WTC11 (cell line): Measurements from ENCODE around the gene EFCAB8. TPM values are rescaled to one million over a fixed set of nuclear protein-coding genes. Genes with fewer than 3 reads are reported as not detected.

Experiments
- ATF1 ChIP-seq: sonication (generic); formaldehyde crosslinking; IDR thresholded peaks from 2 replicates; pipeline ENCODE4 v1.8.1; 2023; ENCODE audit warnings: mild to moderate bottlenecking, moderate library complexity, missing genetic modification reagents
- CBFB ChIP-seq: sonication (generic); formaldehyde crosslinking; IDR thresholded peaks from 2 replicates; pipeline ENCODE4 v1.8.1; 2022; ENCODE audit warnings: mild to moderate bottlenecking, low read depth, missing genetic modification reagents
- ELF4 ChIP-seq: sonication (generic); formaldehyde crosslinking; IDR thresholded peaks from 2 replicates; pipeline ENCODE4 v1.8.1; 2022; ENCODE audit warnings: low read depth, mild to moderate bottlenecking, moderate library complexity, missing genetic modification reagents
- EMX1 ChIP-seq: fragments of 250-450 bp; sonication (Bioruptor Pico); IDR thresholded peaks from 2 replicates; pipeline ENCODE4 v1.8.0; 2021; ENCODE audit warnings: mild to moderate bottlenecking
- ESRRA ChIP-seq: sonication (generic); formaldehyde crosslinking; IDR thresholded peaks from 2 replicates; pipeline ENCODE4 v1.8.1; 2022; ENCODE audit warnings: mild to moderate bottlenecking, missing genetic modification reagents, borderline replicate concordance
- FOXJ3 ChIP-seq: sonication (generic); formaldehyde crosslinking; IDR thresholded peaks from 2 replicates; pipeline ENCODE4 v1.9.0; 2021; ENCODE audit warnings: missing genetic modification reagents, mild to moderate bottlenecking, borderline replicate concordance
- FOXP1 ChIP-seq: sonication (generic); formaldehyde crosslinking; IDR thresholded peaks from 2 replicates; pipeline ENCODE4 v1.8.0; 2022; ENCODE audit warnings: missing genetic modification reagents, mild to moderate bottlenecking, moderate library complexity, borderline replicate concordance
- GRHL2 ChIP-seq: fragments of 250-450 bp; sonication (Bioruptor Pico); IDR thresholded peaks from 2 replicates; pipeline ENCODE4 v1.8.0; 2022; ENCODE audit warnings: mild to moderate bottlenecking, moderate library complexity; ENCODE audit not compliant: insufficient replicate concordance, severe bottlenecking
- GTF2I ChIP-seq: fragments of 250-450 bp; sonication (Bioruptor Pico); conservative IDR thresholded peaks from 2 replicates; pipeline ENCODE4 v1.4.0; 2021; ENCODE audit warnings: mild to moderate bottlenecking
- IRF2 ChIP-seq: sonication (generic); formaldehyde crosslinking; IDR thresholded peaks from 2 replicates; pipeline ENCODE4 v1.8.0; 2022; ENCODE audit warnings: low read depth, missing genetic modification reagents, borderline replicate concordance
- JAZF1 ChIP-seq: fragments of 250-450 bp; sonication (Bioruptor Pico); IDR thresholded peaks from 2 replicates; pipeline ENCODE4 v1.9.0; 2021; ENCODE audit warnings: moderate library complexity, mild to moderate bottlenecking, inconsistent platforms
- JUN ChIP-seq: sonication (generic); formaldehyde crosslinking; IDR thresholded peaks from 2 replicates; pipeline ENCODE4 v1.8.0; 2023; ENCODE audit warnings: mild to moderate bottlenecking, missing genetic modification reagents
- NR2C2 ChIP-seq: sonication (generic); formaldehyde crosslinking; IDR thresholded peaks from 2 replicates; pipeline ENCODE4 v1.8.0; 2022; ENCODE audit warnings: mild to moderate bottlenecking, missing genetic modification reagents
- OVOL2 ChIP-seq: fragments of 250-450 bp; sonication (Bioruptor Pico); IDR thresholded peaks from 2 replicates; pipeline ENCODE4 v1.9.0; 2021; ENCODE audit warnings: mild to moderate bottlenecking, borderline replicate concordance
- PRRX2 ChIP-seq: fragments of 250-450 bp; sonication (Bioruptor Pico); IDR thresholded peaks from 2 replicates; pipeline ENCODE4 v1.8.0; 2021; ENCODE audit warnings: mild to moderate bottlenecking
- RORB ChIP-seq: fragments of 250-450 bp; sonication (Bioruptor Pico); IDR thresholded peaks from 2 replicates; pipeline ENCODE4 v1.9.0; 2021; ENCODE audit warnings: mild to moderate bottlenecking
- SMAD4 ChIP-seq: sonication (generic); formaldehyde crosslinking; IDR thresholded peaks from 2 replicates; pipeline ENCODE4 v1.8.0; 2022; ENCODE audit warnings: mild to moderate bottlenecking, missing genetic modification reagents
- SOX15 ChIP-seq: fragments of 250-450 bp; sonication (Bioruptor Pico); IDR thresholded peaks from 2 replicates; pipeline ENCODE4 v1.9.0; 2021; ENCODE audit warnings: mild to moderate bottlenecking
- SP1 ChIP-seq: sonication (generic); formaldehyde crosslinking; conservative IDR thresholded peaks from 2 replicates; pipeline ENCODE4 v1.8.1; 2022; ENCODE audit warnings: missing genetic modification reagents
- ZBTB21 ChIP-seq: sonication (generic); formaldehyde crosslinking; IDR thresholded peaks from 2 replicates; pipeline ENCODE4 v1.8.1; 2023; ENCODE audit warnings: mild to moderate bottlenecking, missing genetic modification reagents, borderline replicate concordance
- ZNF232 ChIP-seq: sonication (generic); formaldehyde crosslinking; IDR thresholded peaks from 2 replicates; pipeline ENCODE4 v1.8.0; 2022; ENCODE audit warnings: mild to moderate bottlenecking, missing genetic modification reagents
- ZNF263 ChIP-seq: sonication (generic); formaldehyde crosslinking; IDR thresholded peaks from 2 replicates; pipeline ENCODE4 v1.8.1; 2022; ENCODE audit warnings: low read depth, mild to moderate bottlenecking, moderate library complexity, missing genetic modification reagents
- ZNF317 ChIP-seq: sonication (generic); formaldehyde crosslinking; IDR thresholded peaks from 2 replicates; pipeline ENCODE4 v1.8.1; 2023; ENCODE audit warnings: low read depth, mild to moderate bottlenecking, moderate library complexity, missing genetic modification reagents, borderline replicate concordance
- ZNF416 ChIP-seq: fragments of 250-450 bp; sonication (Bioruptor Pico); IDR thresholded peaks from 2 replicates; pipeline ENCODE4 v1.9.0; 2021; ENCODE audit warnings: mild to moderate bottlenecking, inconsistent platforms
- ZNF671 ChIP-seq: fragments of 250-450 bp; sonication (Bioruptor Pico); IDR thresholded peaks from 2 replicates; pipeline ENCODE4 v1.8.0; 2021; ENCODE audit warnings: mild to moderate bottlenecking
- total RNA-seq: library from RNA; stranded (reverse); gene quantifications from 3 replicates; pipeline ENCODE4 v1.2.3, GENCODE V29; 2021
- TF ChIP-seq, protein P1 (sequence below): sonication (generic); formaldehyde crosslinking; IDR thresholded peaks from 2 replicates; pipeline ENCODE4 v1.8.1; 2022; ENCODE audit warnings: mild to moderate bottlenecking, missing genetic modification reagents, moderate library complexity, borderline replicate concordance
- TF ChIP-seq, protein P2 (sequence below): sonication (generic); formaldehyde crosslinking; IDR thresholded peaks from 2 replicates; pipeline ENCODE4 v1.8.1; 2023; ENCODE audit warnings: mild to moderate bottlenecking, missing genetic modification reagents, moderate library complexity
- TF ChIP-seq, protein P3 (sequence below): sonication (generic); formaldehyde crosslinking; IDR thresholded peaks from 2 replicates; pipeline ENCODE4 v1.8.0; 2022; ENCODE audit warnings: mild to moderate bottlenecking, missing genetic modification reagents
- TF ChIP-seq, protein P4 (sequence below): fragments of 200-600 bp; IDR thresholded peaks from 2 replicates; pipeline ENCODE4 v1.8.0; 2022; ENCODE audit warnings: antibody characterized with exemption
- TF ChIP-seq, protein P5 (sequence below): sonication (generic); formaldehyde crosslinking; IDR thresholded peaks from 2 replicates; pipeline ENCODE4 v1.8.1; 2022; ENCODE audit warnings: low read depth, missing genetic modification reagents, borderline replicate concordance
- TF ChIP-seq, protein P6 (sequence below): sonication (generic); formaldehyde crosslinking; IDR thresholded peaks from 2 replicates; pipeline ENCODE4 v1.8.1; 2022; ENCODE audit warnings: missing genetic modification reagents, borderline replicate concordance
- TF ChIP-seq, protein P7 (sequence below): sonication (generic); formaldehyde crosslinking; IDR thresholded peaks from 2 replicates; pipeline ENCODE4 v1.8.0; 2022; ENCODE audit warnings: mild to moderate bottlenecking, missing genetic modification reagents
- TF ChIP-seq, protein P8 (sequence below): sonication (generic); formaldehyde crosslinking; IDR thresholded peaks from 2 replicates; pipeline ENCODE4 v1.8.1; 2022; ENCODE audit warnings: mild to moderate bottlenecking, moderate library complexity, missing genetic modification reagents

The EFCAB8 gene
- total RNA-seq, 1 experiment from 2014 or later: 0.17 TPM

DNA sequence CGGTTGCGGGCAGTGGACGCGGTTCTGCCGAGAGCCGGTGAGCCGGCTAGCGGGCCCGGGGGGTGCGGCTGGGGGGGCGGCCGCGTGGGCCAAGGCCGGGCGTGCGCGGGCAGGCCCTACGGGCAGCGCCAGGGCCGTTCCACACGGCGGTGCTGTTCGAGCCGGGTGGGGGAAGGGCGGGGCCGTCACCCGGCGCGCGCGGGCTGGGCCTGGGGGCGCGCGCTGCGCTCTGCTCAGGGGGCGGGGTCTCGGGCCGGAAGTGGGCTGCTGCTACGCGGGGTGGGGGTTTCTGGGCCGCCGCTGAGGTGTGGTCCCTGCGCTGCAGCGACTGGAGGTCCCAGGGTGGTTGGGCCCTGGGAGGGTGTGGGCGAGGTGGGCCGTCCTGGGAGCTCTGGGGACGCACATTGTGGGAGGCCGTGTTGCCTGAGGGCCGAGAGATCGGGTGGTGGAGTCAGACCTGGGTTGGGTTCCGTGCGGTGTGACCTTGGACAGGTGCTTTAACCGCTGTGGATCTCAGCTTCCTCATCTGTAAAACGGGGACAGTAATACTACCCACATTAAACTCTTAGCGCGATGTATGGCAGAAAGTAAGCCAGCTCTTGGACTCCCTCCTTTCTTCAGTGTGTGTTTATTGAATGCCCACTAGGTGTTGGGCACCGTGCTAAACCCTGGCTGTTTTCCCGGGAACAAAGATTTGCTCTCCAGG, 38.6 kb upstream of the EFCAB8 start (continued):
- peak; percentile 50; the same call in 1 of the 2 replicates for TF ChIP-seq SP1 (CRISPR knock-in tag)
- TF ChIP-seq, protein P1, sequence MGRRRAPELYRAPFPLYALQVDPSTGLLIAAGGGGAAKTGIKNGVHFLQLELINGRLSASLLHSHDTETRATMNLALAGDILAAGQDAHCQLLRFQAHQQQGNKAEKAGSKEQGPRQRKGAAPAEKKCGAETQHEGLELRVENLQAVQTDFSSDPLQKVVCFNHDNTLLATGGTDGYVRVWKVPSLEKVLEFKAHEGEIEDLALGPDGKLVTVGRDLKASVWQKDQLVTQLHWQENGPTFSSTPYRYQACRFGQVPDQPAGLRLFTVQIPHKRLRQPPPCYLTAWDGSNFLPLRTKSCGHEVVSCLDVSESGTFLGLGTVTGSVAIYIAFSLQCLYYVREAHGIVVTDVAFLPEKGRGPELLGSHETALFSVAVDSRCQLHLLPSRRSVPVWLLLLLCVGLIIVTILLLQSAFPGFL (CRISPR knock-in tag): no peak
- no peak for TF ChIP-seq ESRRA (CRISPR knock-in tag)
- no peak for TF ChIP-seq ZNF416
- no peak for TF ChIP-seq FOXP1 (CRISPR knock-in tag)
- TF ChIP-seq PRRX2: no peak
- TF ChIP-seq ZNF671 (CRISPR knock-in tag): no peak
- TF ChIP-seq NR2C2: no peak
- peak; percentile 75; the same call in 1 of the 2 replicates for TF ChIP-seq EMX1 (CRISPR knock-in tag)
- no peak for TF ChIP-seq GRHL2 (CRISPR knock-in tag)
- TF ChIP-seq, protein P2, sequence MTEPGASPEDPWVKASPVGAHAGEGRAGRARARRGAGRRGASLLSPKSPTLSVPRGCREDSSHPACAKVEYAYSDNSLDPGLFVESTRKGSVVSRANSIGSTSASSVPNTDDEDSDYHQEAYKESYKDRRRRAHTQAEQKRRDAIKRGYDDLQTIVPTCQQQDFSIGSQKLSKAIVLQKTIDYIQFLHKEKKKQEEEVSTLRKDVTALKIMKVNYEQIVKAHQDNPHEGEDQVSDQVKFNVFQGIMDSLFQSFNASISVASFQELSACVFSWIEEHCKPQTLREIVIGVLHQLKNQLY: no peak
- TF ChIP-seq, protein P3, sequence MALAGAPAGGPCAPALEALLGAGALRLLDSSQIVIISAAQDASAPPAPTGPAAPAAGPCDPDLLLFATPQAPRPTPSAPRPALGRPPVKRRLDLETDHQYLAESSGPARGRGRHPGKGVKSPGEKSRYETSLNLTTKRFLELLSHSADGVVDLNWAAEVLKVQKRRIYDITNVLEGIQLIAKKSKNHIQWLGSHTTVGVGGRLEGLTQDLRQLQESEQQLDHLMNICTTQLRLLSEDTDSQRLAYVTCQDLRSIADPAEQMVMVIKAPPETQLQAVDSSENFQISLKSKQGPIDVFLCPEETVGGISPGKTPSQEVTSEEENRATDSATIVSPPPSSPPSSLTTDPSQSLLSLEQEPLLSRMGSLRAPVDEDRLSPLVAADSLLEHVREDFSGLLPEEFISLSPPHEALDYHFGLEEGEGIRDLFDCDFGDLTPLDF (CRISPR knock-in tag): no peak
- no peak for TF ChIP-seq CBFB (CRISPR knock-in tag)
- no peak for TF ChIP-seq SOX15 (CRISPR knock-in tag)
- no peak for TF ChIP-seq RORB (CRISPR knock-in tag)
- no peak for TF ChIP-seq OVOL2 (CRISPR knock-in tag)
- TF ChIP-seq, protein P4, sequence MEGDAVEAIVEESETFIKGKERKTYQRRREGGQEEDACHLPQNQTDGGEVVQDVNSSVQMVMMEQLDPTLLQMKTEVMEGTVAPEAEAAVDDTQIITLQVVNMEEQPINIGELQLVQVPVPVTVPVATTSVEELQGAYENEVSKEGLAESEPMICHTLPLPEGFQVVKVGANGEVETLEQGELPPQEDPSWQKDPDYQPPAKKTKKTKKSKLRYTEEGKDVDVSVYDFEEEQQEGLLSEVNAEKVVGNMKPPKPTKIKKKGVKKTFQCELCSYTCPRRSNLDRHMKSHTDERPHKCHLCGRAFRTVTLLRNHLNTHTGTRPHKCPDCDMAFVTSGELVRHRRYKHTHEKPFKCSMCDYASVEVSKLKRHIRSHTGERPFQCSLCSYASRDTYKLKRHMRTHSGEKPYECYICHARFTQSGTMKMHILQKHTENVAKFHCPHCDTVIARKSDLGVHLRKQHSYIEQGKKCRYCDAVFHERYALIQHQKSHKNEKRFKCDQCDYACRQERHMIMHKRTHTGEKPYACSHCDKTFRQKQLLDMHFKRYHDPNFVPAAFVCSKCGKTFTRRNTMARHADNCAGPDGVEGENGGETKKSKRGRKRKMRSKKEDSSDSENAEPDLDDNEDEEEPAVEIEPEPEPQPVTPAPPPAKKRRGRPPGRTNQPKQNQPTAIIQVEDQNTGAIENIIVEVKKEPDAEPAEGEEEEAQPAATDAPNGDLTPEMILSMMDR: no peak
- TF ChIP-seq, protein P5, sequence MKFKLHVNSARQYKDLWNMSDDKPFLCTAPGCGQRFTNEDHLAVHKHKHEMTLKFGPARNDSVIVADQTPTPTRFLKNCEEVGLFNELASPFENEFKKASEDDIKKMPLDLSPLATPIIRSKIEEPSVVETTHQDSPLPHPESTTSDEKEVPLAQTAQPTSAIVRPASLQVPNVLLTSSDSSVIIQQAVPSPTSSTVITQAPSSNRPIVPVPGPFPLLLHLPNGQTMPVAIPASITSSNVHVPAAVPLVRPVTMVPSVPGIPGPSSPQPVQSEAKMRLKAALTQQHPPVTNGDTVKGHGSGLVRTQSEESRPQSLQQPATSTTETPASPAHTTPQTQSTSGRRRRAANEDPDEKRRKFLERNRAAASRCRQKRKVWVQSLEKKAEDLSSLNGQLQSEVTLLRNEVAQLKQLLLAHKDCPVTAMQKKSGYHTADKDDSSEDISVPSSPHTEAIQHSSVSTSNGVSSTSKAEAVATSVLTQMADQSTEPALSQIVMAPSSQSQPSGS (CRISPR knock-in tag): no peak
- TF ChIP-seq SMAD4 (CRISPR knock-in tag): no peak
- no peak for TF ChIP-seq JUN (CRISPR knock-in tag)
- no peak for TF ChIP-seq ELF4
- TF ChIP-seq, protein P6, sequence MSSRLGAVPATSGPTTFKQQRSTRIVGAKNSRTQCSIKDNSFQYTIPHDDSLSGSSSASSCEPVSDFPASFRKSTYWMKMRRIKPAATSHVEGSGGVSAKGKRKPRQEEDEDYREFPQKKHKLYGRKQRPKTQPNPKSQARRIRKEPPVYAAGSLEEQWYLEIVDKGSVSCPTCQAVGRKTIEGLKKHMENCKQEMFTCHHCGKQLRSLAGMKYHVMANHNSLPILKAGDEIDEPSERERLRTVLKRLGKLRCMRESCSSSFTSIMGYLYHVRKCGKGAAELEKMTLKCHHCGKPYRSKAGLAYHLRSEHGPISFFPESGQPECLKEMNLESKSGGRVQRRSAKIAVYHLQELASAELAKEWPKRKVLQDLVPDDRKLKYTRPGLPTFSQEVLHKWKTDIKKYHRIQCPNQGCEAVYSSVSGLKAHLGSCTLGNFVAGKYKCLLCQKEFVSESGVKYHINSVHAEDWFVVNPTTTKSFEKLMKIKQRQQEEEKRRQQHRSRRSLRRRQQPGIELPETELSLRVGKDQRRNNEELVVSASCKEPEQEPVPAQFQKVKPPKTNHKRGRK: no peak
- TF ChIP-seq ZNF263 (CRISPR knock-in tag): no peak
- TF ChIP-seq ZNF317 (CRISPR knock-in tag): no peak
- no peak for TF ChIP-seq IRF2 (CRISPR knock-in tag)
- no peak for TF ChIP-seq ZNF232 (CRISPR knock-in tag)
- TF ChIP-seq ATF1 (CRISPR knock-in tag): no peak
- TF ChIP-seq FOXJ3 (CRISPR knock-in tag): no peak
- TF ChIP-seq JAZF1 (CRISPR knock-in tag): no peak
- TF ChIP-seq, protein P7, sequence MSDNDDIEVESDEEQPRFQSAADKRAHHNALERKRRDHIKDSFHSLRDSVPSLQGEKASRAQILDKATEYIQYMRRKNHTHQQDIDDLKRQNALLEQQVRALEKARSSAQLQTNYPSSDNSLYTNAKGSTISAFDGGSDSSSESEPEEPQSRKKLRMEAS (CRISPR knock-in tag): no peak
- TF ChIP-seq ZBTB21 (CRISPR knock-in tag): no peak
- TF ChIP-seq, protein P8, sequence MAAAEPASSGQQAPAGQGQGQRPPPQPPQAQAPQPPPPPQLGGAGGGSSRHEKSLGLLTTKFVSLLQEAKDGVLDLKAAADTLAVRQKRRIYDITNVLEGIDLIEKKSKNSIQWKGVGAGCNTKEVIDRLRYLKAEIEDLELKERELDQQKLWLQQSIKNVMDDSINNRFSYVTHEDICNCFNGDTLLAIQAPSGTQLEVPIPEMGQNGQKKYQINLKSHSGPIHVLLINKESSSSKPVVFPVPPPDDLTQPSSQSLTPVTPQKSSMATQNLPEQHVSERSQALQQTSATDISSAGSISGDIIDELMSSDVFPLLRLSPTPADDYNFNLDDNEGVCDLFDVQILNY (CRISPR knock-in tag): peak; percentile 48; the same call in 1 of the 2 replicates
- peak; percentile 85; the same call in 1 of the 2 replicates for TF ChIP-seq GTF2I (CRISPR knock-in tag)
